GM20000 (cell line): ENCODE results near the gene USB1.

ENCODE experiments used
- DNase-seq: peaks from one replicate; pipeline ENCODE4 v3.0.0; 2012; ENCODE audit warnings: low spot score
- TF ChIP-seq, protein P1 (sequence below): IDR thresholded peaks from 2 replicates; pipeline ENCODE4 v1.5.1; 2012; ENCODE audit warnings: mild to moderate bottlenecking, control low read depth; ENCODE audit errors: extremely low read depth, missing control alignments

Gene USB1

DNA sequence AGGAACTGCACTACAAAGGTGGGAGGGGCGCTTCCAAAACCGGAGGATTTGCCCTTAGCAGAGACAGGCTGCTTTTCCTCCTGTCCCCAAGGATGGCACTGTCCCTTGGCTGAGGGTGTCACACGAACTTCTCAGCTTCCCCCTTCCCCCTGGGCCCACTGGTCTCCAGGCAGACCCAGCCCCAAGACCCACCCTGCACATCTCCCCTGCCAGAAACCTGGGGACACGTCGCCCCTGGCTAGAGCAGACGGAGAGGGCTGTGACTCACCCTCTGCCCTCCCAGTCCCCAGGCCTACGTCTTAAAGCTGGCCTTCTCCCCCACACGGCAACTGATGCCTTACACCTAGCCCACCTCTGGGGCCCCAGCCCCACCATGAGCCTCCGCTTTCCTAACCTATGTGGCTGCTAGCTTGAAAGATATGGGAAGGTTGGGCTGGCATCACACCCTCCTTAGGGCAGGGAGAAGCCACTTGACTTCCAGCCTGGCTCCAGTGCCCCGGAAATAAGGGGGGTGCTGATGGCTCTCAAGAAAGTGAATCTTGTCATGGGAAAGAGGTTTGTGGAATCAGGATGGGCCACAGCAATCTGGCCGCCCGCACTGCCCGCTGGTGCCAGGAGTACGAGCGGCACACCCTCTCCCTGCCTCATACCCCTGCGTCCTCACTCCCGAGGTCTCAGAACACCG is 5.3 kb upstream of the USB1 start:
- TF ChIP-seq, protein P1, sequence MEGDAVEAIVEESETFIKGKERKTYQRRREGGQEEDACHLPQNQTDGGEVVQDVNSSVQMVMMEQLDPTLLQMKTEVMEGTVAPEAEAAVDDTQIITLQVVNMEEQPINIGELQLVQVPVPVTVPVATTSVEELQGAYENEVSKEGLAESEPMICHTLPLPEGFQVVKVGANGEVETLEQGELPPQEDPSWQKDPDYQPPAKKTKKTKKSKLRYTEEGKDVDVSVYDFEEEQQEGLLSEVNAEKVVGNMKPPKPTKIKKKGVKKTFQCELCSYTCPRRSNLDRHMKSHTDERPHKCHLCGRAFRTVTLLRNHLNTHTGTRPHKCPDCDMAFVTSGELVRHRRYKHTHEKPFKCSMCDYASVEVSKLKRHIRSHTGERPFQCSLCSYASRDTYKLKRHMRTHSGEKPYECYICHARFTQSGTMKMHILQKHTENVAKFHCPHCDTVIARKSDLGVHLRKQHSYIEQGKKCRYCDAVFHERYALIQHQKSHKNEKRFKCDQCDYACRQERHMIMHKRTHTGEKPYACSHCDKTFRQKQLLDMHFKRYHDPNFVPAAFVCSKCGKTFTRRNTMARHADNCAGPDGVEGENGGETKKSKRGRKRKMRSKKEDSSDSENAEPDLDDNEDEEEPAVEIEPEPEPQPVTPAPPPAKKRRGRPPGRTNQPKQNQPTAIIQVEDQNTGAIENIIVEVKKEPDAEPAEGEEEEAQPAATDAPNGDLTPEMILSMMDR, result no peak
- DNase-seq, result no peak

DNA sequence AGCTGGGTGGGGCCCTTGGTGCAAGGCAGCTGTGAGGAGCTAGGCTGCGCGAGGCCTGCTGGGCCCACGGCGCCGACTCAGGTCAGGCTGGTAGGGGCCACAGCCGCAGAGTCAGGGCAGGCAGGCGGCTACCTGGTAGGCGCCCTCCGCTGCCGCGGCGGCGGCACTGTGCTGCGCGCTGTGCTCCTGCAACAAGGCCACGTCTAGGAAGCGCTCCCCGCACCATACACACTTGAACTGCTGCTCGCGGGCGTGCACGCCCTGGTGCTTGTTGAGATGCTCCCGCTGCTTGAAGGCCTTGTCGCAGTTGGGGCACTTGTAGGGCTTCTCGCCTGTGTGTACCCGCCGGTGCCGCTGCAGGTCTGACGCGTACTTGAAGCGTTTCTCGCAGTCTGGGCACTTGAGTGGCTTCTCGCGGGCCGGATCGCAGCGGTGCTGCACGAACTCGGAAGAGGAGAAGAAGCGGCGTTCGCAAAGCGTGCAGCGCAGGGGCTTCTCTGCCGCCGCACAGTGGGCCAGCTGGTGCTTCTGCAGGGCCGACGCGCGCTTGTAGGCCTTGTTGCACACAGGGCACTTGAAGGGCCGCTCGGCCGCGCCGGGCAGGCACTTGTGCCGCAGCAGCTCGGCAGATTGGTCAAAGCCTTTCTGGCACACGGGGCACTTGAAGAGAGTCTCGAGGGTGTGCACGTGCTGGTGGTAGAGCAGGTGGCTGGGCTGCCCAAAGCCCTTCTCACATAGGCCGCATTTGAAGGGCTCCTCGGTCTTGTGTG is 4.6 kb upstream of the USB1 start:
- TF ChIP-seq, protein P1, result no peak
- DNase-seq, result no peak

- TF ChIP-seq, protein P1, result no peak
These were observed 4.1 kb upstream of the USB1 start for GRCh38 chr16:57997176-57997527.

GRCh38 chr16:57997528-57998265 is 3.5 kb upstream of the USB1 start:
- no peak for DNase-seq
- TF ChIP-seq, protein P1, result no peak

More at GRCh38 chr16:57997176-57997527, 4.1 kb upstream of the USB1 start:
- no peak for DNase-seq

DNA sequence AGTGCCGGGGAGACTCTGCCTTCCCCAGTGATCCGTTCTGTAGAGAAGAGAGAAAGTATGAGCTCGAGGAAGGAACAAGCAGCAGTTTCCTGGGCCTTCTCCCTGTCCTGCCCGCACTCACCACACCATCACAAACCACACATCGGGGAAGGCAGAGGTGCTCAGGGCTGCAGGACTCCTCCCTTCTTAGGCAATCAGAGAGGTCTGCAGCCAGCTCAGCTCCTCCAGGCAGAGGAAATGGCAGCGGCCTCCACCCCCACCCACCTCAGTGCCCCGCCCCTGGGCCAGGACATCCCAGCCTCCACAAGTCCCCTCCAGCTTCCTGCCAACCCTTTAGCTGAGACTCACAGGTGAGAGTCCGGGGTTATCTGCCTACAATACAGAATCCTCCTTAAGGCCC is 2.7 kb upstream of the USB1 start:
- DNase-seq, result no peak
- TF ChIP-seq, protein P1, result no peak

GRCh38 chr16:57998992-57999365 is 2.2 kb upstream of the USB1 start:
- no peak for DNase-seq
- TF ChIP-seq, protein P1, result no peak
